Endometrium (tissue), 2 donors: Measurements from ENCODE around the gene MAP3K5.

Experiments
- FAIRE-seq: peaks from 2 replicates; lab custom pipeline; 2012; peaks lifted over from hg19 to GRCh38; lab: Jason Lieb, UNC
- donor health status: control.
- donor health status: control.

Gene MAP3K5

DNA sequence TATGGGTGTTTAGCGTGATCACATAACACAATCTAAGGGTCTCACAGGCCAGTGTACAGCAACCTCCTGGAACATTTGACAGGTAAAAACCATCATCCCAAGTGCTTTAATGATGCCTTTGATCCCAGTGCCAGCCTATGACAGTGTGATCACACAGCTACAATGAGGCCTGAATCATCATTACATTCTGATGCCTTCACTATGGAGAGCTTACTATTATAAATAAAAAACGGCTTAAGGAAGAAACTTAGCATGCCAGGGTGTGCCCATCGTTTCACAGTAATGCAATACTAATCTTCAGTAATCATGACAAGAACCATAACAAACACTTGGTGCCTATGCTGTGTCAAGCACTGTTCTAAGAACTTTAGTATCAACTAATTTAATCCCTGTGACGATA, 253.4 kb downstream of the MAP3K5 start:
- FAIRE-seq = no peak

DNA sequence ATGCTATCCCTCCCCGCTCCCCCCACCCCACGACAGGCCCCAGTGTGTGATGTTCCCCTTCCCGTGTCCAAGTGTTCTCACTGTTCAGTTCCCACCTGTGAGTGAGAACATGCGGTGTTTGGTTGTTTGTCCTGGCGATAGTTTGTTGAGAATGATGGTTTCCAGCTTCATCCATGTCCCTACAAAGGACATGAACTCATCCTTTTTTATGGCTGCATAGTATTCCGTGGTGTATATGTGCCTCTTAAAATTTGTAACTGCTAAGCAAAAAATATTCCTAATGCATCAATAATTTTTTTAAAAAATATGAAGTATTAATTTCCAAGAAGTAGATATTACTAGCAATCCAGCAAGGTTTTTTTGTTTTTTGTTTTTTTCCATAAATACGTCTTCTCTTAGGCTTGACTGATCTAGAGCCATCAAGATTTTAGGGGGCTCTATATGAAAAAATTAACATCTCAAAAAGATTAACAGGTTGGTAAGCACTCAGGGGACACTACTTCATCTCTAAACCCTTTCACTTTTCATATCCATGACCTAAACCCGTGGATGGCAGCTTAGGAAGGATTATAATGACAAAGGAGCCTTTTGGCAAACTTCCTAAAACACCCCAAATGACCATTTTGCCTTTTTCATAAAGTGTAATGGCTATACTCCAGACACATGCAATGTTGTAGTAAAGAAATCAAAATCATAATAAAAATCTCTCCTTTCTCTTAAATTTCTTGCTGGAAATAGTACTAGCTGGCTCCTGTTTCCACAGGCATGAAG, 256.2 kb downstream of the MAP3K5 start:
- FAIRE-seq = no peak

DNA sequence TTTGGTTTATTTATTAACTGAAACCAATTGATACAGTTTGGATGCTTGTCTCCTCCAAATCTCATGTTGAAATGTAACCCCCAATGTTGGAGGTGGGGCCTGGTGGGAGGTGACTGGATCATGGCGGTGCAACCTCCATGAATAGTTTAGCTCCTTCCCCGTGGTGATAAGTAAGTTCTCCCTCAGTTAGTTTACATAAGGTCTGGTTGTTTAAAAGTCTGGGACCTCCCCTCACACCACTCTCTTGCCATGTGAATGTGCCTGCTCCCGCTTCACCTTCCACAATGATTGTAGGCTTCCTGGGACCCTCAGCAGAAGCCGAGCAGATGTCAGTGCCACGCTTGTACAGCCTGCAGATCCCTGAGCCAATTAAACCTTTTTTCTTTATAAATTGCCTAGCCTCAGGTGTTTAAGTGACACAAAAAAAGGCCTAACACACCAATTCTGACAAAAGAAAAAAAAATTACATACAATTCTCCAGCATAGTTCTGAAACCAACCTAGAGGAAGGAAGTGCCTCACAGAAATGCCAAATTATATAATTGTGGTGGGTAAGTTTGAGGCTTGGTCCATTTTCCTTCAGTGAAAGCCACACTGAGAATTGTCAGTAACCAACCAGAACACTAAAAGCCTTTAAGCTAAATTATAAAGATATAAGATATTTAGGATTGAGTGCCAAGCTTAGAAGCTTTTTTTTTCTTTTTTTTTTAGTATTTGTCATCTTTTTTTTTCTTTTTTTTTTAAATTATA, 257.1 kb downstream of the MAP3K5 start:
- no peak for FAIRE-seq

DNA sequence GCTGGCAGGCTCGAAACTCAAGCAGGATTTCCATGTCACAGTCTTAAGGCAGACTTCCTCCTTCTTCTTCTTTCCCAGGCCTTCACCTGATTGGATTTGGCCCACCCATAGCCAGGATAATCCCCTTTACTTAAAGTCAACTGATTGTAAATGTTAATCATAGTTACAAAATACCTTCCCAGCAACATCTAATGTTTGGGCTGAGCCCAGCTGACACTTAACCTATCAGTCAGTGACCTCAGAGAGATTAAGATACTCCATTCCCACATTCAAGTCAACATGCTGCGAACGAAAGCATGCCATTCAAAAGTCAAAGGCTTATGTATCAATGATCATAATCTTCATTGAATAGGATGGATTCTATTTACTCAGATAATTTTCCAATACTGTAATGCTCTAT, 258.0 kb downstream of the MAP3K5 start:
- FAIRE-seq = no peak

DNA sequence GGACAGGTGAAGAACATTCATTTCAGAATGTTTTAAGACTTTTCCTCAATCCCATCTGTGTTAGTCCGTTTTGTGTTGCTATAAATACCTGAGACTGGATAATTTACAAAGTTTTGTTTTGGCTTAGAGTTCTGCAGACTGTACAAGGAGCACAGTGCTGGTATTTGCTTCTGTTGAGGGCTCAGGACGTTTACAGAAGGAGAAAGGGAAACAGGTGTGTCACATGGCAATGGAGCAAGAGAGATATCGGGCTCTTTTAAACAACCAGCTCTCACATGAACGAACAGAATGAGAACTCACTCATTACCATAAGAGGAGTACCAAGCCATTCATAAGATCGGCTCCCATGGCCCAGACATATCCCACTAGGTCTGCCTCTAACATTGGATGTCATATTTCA, 258.8 kb downstream of the MAP3K5 start:
- no peak for FAIRE-seq

DNA sequence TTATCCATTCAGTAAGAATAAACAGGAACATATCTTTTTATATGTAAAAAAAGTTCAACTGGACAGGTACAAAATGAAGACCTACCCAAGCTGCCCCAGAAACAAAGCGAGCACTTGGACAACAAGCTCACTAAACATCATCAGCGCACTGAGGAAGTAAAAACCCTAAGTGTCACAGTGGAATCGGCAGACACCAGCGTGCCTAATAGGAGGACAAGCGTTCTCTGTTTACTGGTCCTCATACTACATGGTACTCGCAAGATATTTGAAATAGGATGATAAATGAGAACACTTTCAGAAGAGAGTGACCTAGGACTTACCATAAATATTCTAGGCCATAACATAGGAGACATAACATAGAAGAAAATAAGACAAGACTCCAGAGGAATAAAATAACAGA, 260.2 kb downstream of the MAP3K5 start:
- FAIRE-seq = no peak

DNA sequence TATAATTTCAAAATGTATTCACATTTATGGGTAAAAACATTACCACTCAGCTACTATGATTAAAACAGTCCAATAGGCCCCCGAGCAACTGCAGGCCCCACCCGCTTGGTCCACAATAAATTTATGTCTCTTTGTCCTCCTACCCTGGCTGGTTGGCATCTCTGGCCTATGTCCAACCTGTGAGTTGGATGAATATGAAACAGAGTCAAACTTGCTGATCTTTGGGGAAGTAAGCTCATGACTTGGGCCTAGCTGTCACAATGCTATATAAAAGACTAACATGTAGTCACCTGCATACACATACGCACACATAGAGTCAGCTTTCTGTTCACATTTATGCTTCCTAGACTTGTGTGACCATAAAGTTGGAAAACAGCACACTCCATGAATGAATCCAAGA, 262.6 kb downstream of the MAP3K5 start:
- FAIRE-seq = no peak

DNA sequence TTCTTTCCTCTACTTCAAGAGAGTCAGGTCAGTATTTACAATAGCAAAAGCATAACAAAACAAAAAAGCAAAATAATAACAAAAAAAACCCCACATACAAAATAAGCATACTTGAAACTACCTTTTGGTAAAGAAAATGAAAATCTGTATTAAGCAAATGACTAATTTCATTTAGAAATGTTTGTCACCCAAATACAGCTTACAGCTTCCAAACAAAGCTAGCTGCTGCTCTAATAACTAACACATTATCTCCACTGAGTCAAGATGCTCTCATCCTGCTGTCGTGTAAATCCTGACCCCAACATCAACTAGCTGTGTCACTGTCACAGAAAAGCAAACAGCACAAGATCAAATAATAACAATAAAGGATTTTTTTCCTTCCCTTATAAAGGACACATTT, 263.8 kb downstream of the MAP3K5 start:
- FAIRE-seq = no peak

DNA sequence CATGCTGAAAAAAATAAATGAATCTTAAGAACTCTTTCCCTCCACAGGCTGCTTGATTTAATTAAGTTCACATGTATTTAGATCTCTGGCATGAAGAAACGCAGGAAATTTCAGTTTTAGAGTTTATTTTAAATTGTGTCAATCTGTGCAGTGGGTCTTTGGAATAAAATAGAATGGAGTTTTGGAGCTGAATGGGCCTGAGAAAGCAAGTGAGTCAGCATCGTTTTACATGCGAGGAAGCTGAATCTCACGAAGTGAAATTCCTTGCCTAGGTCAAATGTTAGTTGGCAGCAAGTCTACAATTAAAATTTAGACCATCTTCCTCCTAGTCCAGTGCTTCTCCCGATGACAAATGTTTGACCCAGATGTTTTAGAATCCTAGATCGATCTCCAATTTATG, 264.4 kb downstream of the MAP3K5 start:
- FAIRE-seq = no peak

DNA sequence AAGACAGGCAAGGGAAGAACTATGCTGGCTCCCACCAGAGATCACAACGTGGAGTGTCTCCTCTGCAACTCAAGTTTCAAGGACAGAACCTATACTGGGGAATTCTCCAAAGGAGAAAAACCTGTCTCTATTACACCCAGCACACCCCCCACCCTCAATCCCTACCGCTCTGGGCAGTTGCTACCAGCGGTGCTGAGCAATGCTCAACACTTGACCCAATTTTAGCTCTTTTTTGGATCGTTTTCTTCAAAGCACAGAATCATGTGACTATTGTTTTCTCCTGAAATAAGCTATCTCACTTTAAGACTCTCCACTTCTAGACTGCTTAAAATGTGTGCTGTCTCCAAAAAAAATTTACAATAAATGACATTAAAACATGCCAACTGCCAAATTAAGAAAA, 265.3 kb downstream of the MAP3K5 start:
- no peak for FAIRE-seq

DNA sequence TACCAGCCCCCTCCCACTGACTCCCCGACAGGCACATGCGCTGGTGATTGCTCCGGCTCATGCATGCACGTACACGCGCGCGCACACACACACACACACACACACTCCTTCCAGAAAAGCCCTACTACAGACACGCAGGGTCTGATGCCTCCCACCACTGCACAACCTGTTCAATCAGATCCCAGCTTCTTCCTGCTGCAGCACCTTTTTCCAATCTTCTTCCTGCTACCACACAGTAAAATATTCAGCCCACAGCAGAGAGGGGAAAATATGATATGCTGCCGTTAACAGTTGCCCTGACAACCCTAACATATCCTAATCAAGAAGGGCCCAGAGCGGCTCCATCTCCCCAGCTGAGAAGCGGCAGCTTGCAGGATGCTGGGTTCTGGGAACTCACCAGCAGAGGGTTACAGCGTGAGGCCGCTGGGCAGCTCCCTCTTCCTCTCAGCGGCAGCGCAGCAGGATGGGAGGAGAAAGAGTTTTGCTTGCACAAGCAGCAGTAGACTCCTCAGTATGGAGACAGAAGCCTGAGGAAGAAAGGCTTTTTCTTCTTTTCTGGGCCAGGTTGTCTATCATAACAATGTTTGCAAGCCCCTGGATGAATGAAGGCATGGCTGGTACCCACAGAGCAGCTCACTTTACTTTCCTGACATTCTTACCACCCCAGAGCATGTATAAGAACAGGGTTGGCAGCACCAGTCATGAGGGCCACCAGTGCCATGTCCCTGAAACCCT, 265.9 kb downstream of the MAP3K5 start:
- no peak for FAIRE-seq

DNA sequence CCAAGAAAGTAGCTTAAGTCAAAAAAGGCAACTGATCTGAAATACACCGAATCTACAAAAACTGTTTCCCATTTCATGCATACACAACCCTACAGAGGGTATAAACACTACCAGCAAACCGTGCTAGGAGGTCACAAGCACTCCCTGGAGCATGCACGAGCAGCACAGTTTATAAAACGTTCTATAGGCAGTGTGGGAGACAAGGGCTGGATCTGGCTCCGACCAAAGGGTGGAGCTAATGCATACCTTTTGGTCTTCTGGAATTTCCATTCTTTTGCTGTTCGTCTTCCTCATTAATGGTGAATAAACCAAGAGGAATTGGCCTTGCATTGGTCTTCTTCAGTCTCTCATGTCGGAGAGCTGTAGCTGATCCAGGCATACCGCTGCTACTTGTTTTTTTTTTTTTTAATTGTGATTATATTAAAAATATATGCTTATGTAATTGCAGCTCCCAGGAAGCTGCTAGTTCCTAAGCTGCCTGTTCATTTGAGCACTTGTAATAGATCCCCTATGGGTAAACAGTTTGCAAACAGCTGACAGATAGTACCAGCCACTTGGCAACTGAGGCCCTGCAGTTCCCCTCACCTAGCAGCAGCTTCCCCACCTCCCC, 266.6 kb downstream of the MAP3K5 start:
- no peak for FAIRE-seq

DNA sequence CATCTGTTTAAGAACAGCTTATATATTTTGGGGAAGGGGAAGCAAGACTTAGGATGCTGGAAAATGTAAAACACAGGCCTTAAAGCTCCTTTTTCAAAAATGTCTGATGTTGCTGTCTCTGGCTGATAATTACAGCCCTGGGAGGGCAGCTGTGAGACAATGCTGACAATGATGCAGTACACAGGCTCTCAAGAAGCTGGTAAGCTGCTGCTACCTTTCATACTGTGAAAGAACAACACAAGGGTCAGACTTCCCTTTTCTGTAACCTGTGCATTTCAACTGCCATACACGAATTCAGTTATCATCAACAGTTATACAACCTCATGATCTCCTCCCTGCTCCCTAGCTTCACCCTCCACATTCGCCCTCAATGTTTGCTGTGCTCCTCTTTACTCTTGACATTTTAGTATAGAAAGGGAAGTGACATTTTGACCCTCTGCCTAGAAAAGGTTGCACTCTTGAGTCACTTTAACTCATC, 267.3 kb downstream of the MAP3K5 start:
- FAIRE-seq = no peak

DNA sequence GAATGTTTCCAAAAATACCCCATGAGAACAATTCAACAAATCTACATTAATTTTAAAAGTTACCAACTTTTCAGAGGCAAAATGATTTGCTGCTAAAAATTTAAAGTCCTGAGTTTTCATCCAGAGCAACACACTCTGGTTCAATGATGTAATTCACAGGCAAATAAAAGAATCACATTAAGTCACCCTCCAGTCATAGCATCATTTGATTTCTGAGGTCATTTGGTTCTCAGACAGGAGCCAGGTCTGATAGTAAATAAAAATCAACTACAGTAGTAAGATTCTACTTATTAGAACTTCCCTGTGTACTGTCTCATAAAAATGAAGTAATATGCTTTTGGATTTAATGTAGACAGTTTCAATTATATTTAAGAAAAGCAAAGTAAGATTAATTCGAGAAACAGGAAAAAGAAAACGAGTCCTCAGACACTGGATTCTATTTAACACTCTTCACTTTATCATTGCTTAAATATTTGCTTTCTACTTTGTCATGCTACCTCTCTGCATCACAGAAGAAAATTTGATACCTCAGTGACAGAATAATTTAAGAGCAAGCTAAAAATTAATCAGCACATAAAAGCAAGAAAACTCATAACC, 267.8 kb downstream of the MAP3K5 start:
- FAIRE-seq = no peak

DNA sequence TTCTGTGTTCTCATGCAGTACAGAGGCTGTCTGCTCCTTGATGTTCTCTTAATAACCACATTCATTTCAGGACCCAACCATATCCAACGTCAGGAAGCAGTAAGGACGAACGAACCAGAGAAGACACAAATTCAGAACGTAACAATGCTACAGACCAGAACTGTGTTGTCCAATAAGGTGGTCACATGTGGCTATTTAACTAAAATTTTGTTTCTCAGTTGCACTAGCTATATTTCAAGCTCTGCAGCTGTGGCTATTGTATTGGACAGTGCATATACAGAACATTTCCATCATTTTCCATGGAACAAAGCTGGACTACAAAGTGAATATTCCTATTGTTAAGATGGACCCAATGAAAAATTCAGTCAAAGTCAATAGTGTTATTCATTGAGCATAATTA, 269.1 kb downstream of the MAP3K5 start:
- FAIRE-seq = no peak

DNA sequence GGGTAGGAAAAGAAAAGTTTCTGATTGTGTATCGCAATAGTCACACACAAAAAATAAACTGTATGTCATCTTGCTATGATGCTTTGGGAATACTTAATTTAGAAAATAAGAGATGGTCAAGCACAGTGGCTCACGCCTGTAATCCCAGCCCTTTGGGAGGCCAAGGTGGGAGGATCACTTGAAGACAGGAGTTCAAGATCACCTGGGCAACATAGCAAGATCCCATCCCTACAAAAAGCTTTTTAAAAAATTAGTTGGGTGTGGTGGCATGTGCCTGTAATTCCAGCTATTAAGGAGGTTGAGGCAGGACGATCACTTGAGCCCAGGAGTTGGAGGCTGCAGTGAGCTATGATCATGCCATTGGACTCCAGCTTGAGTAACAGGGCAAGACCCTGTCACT, 269.6 kb downstream of the MAP3K5 start:
- FAIRE-seq = no peak

DNA sequence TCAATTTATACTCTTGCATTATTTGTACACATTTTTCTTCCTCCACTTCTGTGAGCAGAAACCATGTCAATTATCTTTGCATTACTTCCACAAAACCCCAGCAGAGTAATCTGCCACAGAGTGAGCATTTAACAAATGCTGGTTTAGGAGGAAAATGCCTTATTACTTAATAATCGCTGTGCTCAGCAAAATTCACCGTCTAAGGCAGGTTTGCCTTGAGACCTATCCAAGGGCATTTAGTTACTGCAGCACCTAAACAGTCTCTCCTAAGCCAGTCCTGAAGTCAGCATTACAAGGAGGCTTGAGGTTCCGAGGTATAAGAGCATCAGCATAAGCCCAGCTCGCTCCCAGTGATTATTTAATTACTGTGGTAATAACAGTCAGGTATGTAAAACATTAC, 270.4 kb downstream of the MAP3K5 start:
- no peak for FAIRE-seq

DNA sequence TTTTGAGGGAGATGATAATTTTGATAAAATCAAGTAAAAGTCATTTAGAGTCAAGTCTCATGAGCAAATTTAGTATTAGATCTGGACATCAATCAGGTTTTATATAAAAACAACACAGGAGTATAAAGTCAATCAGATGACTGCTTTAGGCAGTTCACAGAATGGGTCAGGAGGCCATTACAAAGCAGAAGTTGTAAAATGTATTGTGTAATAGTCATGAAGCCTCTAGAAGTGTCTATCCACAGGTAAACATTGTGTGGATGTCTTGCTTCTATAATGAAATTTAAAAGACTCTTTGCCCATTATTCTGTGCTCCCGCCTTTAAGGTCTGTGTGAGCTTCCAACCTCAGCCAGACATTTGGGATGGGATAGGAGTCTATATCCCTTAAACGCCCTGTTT, 270.9 kb downstream of the MAP3K5 start:
- no peak for FAIRE-seq

DNA sequence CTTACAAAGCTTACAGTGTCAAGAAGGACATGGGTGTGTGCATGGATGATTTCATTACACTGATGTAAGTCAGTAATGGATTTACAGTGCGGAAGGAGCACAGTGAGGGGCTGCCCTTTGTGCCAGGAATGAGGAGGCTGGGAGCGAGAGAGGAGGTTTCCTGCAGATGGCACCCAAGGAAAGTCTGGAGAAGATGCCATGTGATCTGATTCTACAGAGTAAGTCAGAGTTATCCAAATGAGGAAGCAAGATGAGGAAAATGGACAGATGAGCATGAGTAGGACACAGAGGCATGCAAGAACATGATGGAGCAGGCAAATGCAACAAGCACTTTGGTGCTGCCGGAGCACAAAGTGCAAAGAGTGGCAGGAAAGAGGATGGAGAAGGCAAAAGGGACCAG, 271.8 kb downstream of the MAP3K5 start:
- no peak for FAIRE-seq

DNA sequence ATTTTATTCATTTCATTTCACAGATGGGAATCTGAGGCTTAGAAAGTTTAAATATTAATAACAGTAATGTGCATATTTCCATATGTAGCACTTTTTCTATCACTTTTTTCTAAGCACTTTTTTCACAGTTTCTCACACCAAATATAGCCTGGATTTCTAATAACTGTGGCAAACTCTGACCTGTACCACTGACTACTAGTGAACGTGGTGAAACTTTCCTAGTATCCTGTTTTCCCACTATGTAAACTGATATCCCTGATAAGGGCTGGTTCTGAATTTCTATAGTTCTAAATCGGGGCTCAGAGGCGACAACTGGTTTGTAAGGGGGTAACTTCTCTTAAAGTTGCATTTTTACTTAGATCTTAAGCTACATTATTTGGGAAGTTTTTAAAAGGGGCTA, 274.7 kb downstream of the MAP3K5 start:
- no peak for FAIRE-seq

DNA sequence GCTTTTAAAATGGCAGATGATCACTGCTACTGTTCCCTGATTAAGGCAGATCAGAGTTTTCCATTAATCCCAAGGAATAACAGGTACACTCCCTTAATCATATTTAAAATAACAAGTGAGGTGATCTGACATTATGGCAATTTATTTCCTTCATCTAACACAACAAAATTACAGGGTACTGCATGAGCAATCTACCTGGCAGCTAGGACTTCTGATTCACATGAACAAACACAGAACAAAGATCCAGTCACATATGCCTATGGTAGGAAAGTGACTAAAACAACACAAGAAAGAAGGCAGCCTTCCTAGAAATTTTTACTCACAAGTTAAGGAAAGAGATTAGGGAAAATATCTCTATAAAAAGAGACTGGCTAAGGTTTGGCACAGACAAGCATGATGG, 275.3 kb downstream of the MAP3K5 start:
- FAIRE-seq = no peak

DNA sequence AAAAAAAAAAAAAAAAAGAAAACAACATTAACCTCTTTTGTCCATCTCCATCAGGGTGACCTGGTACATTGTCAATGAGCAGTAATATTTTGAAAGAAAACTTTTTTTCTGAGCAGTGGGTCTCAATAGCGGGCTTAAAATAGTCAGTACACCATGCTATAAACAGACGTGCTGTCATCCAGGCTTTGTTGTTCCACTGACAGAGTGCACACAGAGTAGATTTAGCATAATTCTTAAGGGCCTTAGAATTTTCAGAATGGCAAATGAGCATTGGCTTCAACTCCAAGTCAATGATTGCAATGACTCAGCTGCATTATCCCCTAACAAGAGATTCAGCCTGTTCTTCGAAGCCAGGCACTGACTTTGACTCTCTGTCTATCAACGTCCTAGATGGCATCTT, 277.7 kb downstream of the MAP3K5 start:
- FAIRE-seq = no peak
